ENCODE results near the gene MACROH2A1.

The MACROH2A1 gene

DNA sequence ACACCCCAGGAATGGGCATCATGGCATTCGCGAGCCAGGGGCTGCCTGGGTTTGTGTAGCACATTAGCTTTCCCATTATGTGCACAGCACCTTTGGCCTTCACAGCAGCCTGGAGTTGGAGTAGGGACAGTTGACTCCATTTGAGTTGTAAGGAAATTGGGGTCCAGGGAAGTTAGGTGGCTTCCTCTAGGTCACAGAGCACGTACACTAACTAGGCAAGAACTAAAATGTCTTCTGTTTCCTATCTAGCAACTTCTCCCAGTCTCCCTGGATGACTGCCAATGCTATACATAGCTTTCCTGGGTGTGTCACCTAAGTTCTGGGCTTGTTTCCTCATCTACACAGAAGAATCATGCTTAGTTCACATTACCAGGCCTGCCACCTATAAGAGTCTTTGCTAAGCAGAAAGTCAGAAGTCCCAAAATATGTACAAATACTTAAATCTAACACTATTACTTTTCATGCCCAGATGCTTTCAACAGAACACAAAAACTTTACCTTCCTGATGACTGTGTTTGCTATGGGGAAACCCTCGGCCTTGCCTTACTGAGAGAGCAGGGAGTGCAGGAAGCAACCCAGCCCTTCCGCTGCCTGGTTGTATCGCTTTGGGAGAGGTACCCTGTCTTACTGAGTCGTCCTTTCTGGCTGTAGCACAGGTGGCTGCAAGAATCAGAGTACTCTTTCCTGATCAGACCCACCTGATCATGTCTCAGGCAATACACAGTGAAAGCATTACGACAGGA lies 12.0 kb downstream of the MACROH2A1 start:
- Mint-ChIP-seq H3K27ac (no peak overlapping the region), H3K36me3 (ENCODE audit: insufficient read depth) (peaks cover 48% of the 10 kb centered on the region), H3K4me1 (ENCODE audit: low read depth in 2 of 2) (peaks cover 49 to 67% of the 10 kb centered on the region in 2 donors), H3K4me3 (no peak overlapping the region), H3K9me3 (no peaks in the 10 kb centered on the region), H3K27me3 (no peaks in the 10 kb centered on the region)
- no peak for ATAC-seq (replicated peaks)
- DNase-seq = no peak

DNA sequence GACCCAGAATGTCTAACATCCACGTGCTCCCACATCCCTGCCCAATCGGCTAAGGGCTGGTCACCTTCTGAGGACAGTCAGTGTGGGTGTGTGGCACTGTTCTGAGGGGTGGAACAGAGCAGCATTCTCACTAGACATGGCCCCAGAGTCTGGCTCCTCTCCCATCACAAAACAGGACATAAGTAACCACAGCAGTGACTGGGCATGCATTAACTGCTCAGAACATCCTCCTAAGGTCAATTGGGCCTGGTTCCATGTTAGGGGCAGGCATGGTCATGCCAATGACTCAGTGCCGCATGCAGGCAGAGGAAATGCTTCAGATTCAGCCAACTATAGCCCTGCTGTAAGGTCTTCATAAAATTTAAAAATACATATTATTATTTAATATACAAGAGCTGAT lies 12.9 kb downstream of the MACROH2A1 start:
- no peak for DNase-seq
- ATAC-seq (replicated peaks) = no peak
- Mint-ChIP-seq H3K4me1 (ENCODE audit: low read depth in 2 of 2) (peaks cover 44 to 64% of the 10 kb centered on the region in 2 donors), H3K4me3 (no peak overlapping the region), H3K36me3 (ENCODE audit: insufficient read depth) (peaks cover 52% of the 10 kb centered on the region), H3K9me3 (no peaks in the 10 kb centered on the region), H3K27me3 (no peaks in the 10 kb centered on the region), H3K27ac (peak overlapping the region; percentile 45 to 57)

DNA sequence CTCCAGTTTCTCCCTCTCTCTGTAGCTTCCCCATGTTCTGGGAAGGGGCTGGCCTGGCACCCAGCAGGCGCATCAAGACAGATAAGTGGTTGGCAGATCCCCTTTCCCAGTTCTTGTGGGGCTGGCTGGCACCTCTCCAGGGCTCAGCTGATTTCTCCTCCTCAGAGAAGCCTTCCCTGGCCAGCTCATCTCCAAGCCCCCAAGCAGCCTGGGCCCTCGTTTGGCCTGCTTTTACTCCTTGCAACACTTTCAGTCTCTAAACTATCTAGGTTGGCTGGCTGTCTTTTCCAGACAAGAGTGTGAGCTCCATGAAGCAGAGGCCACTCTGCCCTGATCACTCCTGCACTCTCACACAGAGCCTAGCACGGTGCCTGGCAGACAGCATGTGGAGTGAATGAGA lies 13.5 kb downstream of the MACROH2A1 start:
- ATAC-seq (replicated peaks) = no peak
- peaks cover 40 to 67% of the 10 kb centered on the region in 2 donors for H3K4me1 Mint-ChIP-seq (ENCODE audit: low read depth in 2 of 2)
- no peak overlapping the region for H3K4me3 Mint-ChIP-seq
- H3K36me3 Mint-ChIP-seq (ENCODE audit: insufficient read depth) = peaks cover 56% of the 10 kb centered on the region
- no peak for DNase-seq
- H3K27ac Mint-ChIP-seq = peak overlapping the region; percentile 45 to 57
- H3K9me3 Mint-ChIP-seq = no peaks in the 10 kb centered on the region
- H3K27me3 Mint-ChIP-seq = no peaks in the 10 kb centered on the region

DNA sequence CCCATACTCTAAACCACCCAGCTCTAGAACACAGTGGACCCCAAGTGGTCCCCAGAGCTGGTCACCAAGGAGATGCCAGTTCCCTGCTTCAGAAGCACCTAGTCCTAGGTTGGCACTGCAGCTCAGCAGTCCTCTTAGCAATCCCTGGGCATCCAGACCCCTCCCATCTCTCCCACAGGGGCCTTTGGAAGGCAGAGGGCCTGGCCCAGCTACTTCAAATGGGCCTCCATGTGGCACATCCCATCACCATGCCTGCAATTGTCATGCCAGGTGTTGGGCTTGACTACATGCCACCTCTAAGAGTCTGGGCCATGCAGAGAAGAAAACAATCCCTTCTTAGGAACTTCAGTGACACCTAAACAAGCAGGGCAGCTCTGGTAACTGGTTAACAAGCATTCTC lies 14.1 kb downstream of the MACROH2A1 start:
- Mint-ChIP-seq H3K4me3 (no peak overlapping the region), H3K27ac (peak overlapping the region; percentile 45 to 57), H3K4me1 (ENCODE audit: low read depth in 2 of 2) (peaks cover 37 to 60% of the 10 kb centered on the region in 2 donors), H3K9me3 (no peaks in the 10 kb centered on the region), H3K27me3 (no peaks in the 10 kb centered on the region), H3K36me3 (ENCODE audit: insufficient read depth) (peaks cover 63% of the 10 kb centered on the region)
- DNase-seq = no peak
- no peak for ATAC-seq (replicated peaks)

DNA sequence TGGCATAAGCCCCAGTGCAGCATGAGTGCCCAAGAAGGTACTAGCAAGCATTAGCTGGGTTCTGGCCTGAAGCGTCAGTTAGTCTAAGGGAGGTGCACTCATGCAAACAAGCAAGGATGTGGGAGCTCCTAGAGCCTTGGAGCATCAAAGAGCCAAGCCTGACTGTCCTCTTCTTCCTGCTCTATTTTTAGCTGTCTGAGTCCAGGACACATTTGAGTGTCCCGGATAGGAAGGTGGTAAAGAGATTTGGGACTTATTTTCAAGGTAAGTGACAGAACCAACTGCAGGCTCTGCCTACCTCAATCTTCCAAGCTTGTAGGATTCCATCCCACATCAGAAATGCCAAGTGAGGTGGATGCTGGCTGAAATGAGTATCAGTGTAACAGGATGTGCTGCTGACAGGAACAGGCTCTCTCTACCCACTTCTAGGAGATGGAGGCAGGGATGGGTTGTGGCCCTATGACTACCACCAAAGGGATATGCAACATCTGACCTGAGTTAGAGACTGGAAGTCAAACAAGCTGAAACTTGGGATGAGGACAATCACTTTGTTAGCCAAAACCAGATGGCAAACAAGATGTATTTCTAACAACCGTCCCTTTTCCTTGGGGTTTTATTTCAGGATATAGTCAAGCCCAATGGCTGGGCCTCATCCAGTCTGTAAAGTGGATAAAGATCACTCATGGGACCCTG lies 15.1 kb downstream of the MACROH2A1 start:
- Mint-ChIP-seq H3K4me3 (no peak overlapping the region), H3K36me3 (ENCODE audit: insufficient read depth) (peaks cover 68% of the 10 kb centered on the region), H3K27ac (peak overlapping the region in 1 of 2 donors; percentile 15), H3K27me3 (no peaks in the 10 kb centered on the region), H3K4me1 (ENCODE audit: low read depth in 2 of 2) (peaks cover 38 to 56% of the 10 kb centered on the region in 2 donors), H3K9me3 (no peaks in the 10 kb centered on the region)
- no peak for DNase-seq
- ATAC-seq (replicated peaks) = no peak

DNA sequence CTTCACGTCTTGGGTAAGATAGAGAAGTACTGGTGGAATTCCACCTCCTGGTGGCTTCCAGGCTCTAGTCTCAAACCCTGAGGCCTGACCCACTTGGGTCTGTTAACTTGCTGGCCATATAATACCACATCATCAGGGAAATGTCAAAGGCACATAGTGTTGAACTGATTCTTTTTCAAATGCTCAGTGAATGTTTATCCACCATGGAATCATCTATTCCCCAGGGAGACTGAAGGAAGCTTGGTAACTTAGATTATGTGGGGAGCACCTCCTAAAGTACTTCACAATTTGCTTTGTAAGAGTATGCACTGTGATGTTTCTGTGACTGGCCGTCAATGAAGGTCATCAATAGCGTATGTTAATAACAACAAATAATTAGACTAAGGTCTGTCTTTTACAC lies 16.1 kb downstream of the MACROH2A1 start:
- peaks cover 68% of the 10 kb centered on the region for H3K36me3 Mint-ChIP-seq (ENCODE audit: insufficient read depth)
- no peaks in the 10 kb centered on the region for H3K9me3 Mint-ChIP-seq
- no peak overlapping the region for H3K4me3 Mint-ChIP-seq
- H3K27ac Mint-ChIP-seq = peak overlapping the region in 1 of 2 donors; percentile 47
- ATAC-seq (replicated peaks) (no peak), DNase-seq (no peak)
- peaks cover 38 to 51% of the 10 kb centered on the region in 2 donors for H3K4me1 Mint-ChIP-seq (ENCODE audit: low read depth in 2 of 2)
- H3K27me3 Mint-ChIP-seq = no peaks in the 10 kb centered on the region

DNA sequence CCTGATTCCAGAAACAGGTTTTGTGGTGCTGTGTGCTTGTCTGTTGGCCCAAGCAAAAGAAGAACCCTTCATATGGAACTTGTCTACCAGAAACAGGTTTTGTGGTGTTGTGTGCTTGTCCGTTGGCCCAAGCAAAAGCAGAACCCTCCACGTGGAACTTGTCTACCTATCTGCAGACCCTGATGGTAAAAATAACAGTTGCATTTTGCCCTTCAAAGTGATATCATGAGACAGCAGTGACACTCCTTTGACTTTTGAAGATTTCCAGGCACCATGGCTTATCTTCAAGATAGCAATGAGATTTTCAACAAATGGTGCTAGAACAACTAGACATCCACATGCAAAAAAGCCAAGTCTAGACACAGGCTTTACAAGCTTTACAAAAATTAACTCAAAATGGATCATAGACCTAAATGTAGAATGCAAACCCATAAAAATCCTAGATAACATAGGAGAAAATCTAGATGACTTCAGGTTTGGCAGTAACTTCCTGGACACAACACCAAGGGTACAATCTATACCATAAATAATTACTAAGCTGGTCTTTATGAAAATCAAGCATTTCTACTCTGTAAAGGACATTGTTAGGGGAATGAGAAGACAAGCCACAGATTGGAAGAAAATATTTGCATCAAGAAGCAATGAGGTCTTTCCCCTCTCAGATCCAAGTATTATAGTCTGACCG lies 16.8 kb downstream of the MACROH2A1 start:
- H3K27ac Mint-ChIP-seq = peak overlapping the region in 1 of 2 donors; percentile 47
- H3K27me3 Mint-ChIP-seq = no peaks in the 10 kb centered on the region
- H3K36me3 Mint-ChIP-seq (ENCODE audit: insufficient read depth) = peaks cover 67% of the 10 kb centered on the region
- DNase-seq (no peak), ATAC-seq (replicated peaks) (no peak)
- H3K4me3 Mint-ChIP-seq = no peak overlapping the region
- peaks cover 35 to 46% of the 10 kb centered on the region in 2 donors for H3K4me1 Mint-ChIP-seq (ENCODE audit: low read depth in 2 of 2)
- no peaks in the 10 kb centered on the region for H3K9me3 Mint-ChIP-seq

DNA sequence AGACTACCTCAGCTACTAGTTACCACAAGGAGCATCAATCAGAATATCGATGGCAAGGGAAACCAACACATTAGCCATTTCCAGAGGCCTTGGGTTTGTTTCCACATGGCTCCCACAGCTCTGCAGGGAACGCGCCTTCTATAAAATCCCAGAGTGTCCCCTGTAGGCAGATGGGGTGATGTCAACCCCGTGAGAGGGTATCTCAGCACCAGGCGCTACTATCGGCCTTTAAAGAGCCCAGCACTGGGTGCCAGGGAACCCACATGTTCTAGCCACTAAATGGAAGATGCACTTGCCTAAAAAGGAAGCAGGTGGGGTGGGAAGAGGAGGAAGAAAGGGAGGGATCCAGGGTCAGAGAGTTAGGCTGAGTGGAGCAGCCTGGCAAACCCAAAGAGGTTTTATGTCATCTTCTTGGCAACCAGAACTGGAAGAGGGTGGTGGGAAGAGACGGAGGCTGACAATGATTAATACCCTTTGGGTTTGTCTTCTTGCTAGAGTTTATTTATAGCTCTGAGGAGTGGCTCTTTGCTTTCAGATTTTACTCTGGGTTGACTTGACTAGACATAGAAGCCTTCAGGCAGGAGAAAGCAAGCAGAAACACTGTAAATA lies 19.9 kb downstream of the MACROH2A1 start:
- H3K27me3 Mint-ChIP-seq = no peaks in the 10 kb centered on the region
- no peak overlapping the region for H3K4me3 Mint-ChIP-seq
- no peak overlapping the region for H3K27ac Mint-ChIP-seq
- no peaks in the 10 kb centered on the region for H3K9me3 Mint-ChIP-seq
- no peak for DNase-seq
- peaks cover 62% of the 10 kb centered on the region for H3K36me3 Mint-ChIP-seq (ENCODE audit: insufficient read depth)
- ATAC-seq (replicated peaks) = no peak
- peaks cover 35 to 45% of the 10 kb centered on the region in 2 donors for H3K4me1 Mint-ChIP-seq (ENCODE audit: low read depth in 2 of 2)

DNA sequence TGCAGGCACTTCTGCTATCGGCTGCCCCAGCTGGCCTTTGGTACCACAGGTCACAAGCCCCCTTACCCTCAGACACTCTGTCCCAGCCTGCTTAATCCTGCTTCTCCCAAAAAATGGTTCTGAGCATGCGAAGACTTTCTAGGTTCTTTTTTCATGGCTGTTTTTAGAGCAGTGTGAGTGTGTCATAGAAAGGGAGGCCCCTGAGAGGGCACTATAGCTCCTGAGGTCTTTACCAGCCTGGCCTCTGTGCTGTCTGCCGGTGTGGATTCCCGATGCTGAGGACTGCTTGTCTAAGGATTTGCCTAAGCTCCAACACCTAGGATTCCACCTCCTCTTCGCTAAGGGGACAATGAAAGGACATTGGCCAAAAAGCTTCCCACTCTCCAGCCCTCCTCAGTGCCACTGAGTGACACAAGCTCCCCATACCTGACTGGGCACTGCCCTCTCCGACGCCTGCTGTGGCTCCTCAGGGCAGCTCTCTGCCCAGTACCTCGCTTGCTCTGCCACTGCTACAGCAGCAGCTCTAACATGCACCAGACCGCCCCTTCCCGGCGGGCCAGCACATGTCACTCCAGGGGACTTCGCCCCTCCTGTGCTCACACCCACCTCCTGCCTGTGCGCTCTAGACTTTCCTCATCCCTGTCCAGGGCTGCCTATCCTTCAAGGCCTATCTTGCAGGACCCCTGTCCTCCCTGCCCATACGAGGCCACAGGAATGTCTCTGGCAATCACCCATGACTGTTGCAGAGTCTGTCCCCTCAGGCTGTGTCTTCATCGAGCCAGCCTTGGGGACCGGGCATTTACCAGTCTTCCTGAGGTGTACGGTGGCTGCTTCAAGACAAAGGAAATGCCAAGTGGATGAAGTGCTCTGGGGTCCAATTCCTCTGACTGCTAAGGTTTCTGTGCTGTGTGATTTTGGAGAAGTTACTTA lies 21.0 kb downstream of the MACROH2A1 start:
- Mint-ChIP-seq H3K9me3 (no peaks in the 10 kb centered on the region), H3K27ac (peak overlapping the region; percentile 62 to 90), H3K36me3 (ENCODE audit: insufficient read depth) (peaks cover 62% of the 10 kb centered on the region), H3K27me3 (no peaks in the 10 kb centered on the region), H3K4me3 (no peak overlapping the region), H3K4me1 (ENCODE audit: low read depth in 2 of 2) (peaks cover 44 to 50% of the 10 kb centered on the region in 2 donors)
- no peak for ATAC-seq (replicated peaks)
- no peak for DNase-seq

DNA sequence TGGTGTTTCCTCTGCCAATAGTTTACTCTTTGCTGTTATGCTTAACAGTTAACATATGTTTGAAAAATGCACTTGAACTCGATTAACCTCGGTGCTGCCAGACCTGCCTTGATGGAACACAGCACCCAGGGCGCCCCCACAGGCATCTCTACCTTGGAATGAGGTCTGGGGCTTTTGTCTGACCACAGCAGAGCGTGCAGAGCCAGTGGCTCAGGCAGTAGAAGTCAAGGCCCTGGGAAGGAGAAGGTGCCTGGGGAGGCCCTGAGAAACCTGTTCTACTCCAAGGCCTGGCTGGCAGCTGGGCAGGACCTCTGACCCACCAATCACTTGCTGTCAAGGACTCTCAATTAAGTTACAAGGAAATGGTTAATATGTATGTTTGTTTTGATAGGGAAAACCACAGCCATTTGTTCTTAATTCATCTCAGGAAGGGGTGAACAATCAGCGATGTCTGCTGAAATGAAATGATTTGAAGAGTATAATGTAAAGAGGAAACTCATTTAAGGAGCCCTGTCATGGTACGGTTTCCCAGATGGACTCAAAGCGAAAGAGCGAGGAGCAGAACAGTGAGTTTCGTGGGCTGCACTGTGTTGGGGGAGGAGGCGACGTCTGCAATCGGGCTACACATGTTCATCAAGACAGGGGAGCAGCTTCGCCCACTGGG lies 21.9 kb downstream of the MACROH2A1 start:
- Mint-ChIP-seq H3K4me3 (no peak overlapping the region), H3K9me3 (no peaks in the 10 kb centered on the region), H3K27me3 (no peaks in the 10 kb centered on the region), H3K36me3 (ENCODE audit: insufficient read depth) (peaks cover 64% of the 10 kb centered on the region), H3K27ac (peak overlapping the region; percentile 62 to 90), H3K4me1 (ENCODE audit: low read depth in 2 of 2) (peaks cover 40 to 47% of the 10 kb centered on the region in 2 donors)
- ATAC-seq (replicated peaks) = no peak
- DNase-seq = no peak

DNA sequence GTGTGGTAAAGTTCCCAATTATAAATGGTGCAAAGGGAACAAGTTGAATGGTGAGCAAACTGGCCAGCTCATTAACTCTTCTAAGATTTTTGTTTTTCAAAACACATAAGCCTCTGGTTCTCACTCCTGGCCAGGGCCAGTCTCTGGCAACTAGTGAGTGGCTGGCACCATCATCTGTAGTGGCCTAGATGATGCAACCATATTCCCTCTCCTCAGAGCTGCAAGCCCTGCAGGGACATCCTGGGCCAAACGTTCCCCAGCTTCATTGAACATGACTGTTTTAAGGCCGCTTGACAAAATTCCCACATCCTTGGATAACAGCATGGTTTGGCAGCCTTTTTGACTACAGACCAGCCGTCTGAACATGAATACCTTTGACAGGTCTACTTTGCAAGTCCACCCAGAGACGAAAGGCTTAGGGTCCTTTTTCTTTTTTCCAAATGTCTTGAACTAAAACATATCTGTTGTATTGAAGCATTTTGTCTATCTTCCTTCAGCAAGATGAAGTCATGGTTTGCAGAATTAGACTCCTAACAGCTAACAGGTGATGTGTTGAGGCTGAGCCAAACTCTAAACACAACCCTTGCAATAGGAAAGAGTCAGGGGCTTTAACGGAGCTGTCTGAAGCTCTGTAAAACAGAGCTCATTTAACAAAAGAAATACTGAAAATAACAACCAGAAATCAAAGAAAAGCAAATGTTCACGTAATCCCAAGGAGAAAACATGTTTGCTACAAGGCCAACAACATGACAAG lies 23.8 kb downstream of the MACROH2A1 start:
- H3K4me3 Mint-ChIP-seq = no peak overlapping the region
- H3K27ac Mint-ChIP-seq = peak overlapping the region in 1 of 2 donors; percentile 49
- H3K9me3 Mint-ChIP-seq = no peaks in the 10 kb centered on the region
- H3K36me3 Mint-ChIP-seq (ENCODE audit: insufficient read depth) = peaks cover 59% of the 10 kb centered on the region
- no peak for ATAC-seq (replicated peaks)
- peaks cover 29 to 43% of the 10 kb centered on the region in 2 donors for H3K4me1 Mint-ChIP-seq (ENCODE audit: low read depth in 2 of 2)
- DNase-seq = no peak
- H3K27me3 Mint-ChIP-seq = no peaks in the 10 kb centered on the region

Measured in effector memory CD8-positive, alpha-beta T cell (primary cell).